HG02610 (cell line): Measurements from ENCODE around the gene CCDC88B.

Source experiments
- ATAC-seq: cut with Tn5 transposase; IDR thresholded peaks from one replicate; pipeline ENCODE4 v1.9.1; 2021; ENCODE audit warnings: mild to moderate bottlenecking, moderate library complexity; ENCODE audit not compliant: unreplicated experiment

Gene CCDC88B

DNA sequence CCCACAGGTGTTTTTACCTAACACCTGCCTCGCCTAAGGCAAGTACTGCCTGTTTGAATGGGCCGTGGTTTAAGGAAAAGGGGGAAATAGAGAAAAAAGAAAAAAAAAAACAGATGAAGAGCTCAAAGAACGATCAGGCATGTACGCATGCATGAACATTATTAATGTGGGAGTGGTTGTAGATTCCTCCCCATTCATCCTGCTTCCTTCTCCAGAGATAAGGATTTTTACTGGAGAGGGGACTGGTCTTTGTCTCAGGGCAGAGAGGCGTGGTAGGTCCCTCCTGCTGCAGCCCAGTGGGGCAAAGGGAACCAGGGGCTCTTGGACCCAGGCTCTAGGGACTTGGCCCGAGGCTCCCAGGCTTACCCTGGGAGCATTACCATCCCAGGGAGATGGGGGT, 42.0 kb downstream of the CCDC88B start:
- ATAC-seq = no peak

DNA sequence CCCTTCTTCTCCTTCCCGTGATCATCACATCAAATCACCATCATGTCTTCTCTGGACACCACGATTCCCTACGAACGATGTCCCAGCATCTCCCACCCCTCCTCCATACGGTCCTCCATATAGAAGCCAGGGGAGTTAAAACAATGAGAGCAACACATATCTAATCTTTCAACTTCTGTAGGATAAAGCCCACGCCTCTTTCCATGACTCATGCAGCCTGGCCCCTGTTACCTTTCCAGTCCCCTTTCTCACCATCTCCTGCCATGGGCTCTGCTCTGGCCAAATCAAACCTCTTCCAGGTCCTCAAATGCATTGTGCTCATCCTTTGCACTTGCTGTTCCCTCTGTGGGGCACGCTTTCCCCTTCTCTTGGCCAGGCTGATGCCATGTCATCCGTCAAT, 42.6 kb downstream of the CCDC88B start:
- ATAC-seq = no peak

DNA sequence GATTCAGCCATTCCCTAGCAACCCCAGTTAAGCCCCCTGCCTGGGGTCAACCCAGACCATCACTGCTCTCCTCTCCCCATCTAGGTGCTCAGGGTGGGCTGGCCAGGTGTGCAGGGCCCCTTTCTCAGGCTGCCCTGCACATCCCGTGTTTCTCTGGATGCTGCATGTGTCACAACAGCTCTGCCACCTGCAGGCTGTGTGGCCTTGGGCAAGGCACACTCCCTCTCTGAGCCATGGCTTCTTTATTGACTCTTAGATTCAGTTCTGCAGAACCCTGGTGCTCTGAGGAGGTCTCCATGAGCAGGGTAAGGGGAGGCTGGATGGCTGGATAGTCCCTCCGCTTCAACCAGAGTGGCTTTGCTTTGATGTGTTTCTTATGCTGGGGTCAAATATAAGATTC, 43.6 kb downstream of the CCDC88B start:
- no peak for ATAC-seq

DNA sequence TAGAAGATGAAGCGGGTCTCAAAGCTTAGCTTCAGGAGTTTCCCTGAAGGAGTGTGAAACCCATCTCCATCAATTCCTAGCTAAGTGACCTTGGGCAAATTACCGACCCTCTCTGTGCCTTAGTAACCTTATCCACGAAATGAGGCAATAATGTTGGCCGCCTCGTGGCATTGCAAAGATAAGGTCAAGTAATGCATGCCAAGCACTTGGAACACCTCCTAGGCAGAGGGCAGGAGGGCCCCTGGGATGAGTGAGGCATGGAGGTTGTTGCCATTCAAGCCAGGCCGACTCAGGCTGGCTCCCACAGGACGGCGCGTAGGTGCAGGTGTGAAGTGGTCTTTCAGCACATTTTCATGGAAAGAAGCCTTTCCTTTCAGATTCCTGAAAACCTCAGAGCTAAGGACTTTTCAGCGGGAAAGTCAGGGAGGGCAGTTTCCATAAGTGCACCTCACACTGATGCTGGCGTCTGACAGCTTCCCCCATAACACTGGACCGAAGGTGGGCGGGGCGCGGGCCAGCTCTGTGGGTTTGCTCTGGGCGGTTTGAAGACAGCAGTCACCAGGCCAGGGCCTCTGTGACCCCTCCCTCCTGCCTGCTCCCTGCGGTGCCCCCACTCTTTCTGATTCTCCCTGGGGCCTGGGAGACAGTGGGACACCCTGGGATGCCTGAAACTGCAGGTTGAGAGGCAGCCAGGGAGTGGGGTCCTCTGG, 44.2 kb downstream of the CCDC88B start:
- no peak for ATAC-seq

DNA sequence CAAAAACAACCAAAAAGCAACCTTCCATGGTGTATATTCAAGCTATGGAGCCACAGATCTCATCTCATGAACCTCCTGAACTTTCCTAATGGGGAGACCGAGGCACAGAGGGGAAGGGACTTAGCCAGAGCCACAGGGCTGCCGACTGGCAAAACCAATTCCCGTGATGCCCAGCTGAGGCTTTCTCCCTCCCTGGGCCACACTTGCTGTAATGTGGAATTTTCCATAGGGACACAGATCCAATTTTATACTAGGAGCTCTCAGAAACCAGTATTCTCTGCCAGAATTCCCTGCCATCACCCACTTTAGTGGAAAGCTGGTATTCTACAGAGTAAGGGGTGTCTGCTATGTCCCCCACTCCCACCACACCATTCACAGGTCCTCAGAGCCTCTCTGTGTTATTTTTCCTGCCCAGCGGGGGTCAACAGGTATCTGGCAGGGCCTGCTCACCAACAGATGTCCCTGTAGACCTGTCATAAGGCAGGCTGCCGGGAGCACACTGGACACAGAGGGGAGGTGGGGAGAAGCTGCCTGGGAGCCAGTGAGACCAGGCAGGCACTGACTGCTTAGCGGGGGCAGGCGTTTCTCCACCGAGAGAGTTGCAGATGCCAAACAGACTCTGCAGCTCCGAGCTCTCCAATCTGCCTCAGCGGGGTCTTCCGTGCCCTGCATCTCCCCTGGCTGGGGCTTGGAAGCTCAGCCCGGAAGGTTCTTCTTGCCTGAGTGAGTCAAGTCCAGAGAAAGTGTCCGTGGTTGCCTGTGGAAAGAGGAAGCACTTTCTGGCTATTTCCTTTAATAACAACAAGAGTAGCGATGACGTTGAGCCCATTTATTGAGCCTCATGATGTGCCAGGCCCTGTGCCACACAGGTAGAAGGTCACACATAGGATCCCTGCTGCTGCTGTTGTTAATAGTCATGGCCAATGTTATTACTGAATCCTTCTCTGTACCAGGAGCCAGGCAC, 45.3 kb downstream of the CCDC88B start:
- ATAC-seq = no peak

DNA sequence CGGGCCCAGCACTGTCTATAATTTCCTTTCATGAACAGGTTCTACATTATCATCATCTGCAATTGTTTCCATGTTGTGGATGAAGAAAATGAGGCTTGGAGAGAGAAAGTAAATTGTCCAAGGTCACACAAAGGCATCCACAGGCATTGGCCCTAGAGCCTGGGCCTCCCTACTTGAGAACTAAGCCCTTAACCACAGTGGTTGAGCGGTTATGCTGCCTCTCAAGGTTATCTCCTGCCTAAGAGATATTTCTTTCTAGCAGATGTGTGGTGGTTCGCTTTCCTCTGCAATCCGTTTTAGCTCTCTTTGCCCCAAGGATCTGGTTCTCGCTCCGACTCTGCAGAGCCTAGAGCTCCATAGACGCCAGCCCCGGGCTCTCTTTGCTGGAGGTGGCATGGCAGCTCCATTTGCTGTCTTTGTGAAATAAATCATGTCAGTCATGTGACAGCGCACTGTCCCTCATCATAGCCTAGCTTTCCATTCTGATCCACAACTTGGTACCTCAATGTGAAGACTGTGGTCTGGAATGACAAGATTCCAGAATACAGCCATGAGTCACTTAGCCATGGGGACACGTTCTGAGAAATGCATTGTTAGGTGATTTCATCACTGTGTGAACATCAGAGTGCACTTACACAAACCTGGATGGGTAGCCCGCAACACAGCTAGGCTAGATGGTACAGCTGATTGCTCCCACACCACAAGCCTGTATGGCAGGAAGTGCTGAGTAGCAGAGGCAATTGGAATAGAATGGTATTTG, 46.1 kb downstream of the CCDC88B start:
- ATAC-seq = no peak

DNA sequence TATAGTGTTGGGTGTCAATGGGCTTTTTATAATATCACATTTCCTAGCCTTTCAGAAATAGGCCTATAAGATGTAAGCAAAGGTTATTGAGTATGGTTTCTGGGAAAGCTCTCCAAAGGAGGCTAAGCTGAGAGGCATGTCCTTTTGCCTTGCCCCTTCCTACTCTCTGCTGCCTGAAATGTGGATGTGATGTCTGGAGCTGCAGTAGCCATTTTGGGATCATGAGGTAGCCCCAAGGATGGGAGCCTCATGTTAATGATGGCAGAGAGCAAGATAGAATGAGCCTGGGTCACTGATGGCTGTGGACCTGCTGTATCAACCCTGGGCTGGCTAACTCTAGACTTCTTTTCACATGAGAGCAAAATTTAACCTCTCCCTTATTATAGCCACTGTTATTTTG, 47.9 kb downstream of the CCDC88B start:
- ATAC-seq = no peak

DNA sequence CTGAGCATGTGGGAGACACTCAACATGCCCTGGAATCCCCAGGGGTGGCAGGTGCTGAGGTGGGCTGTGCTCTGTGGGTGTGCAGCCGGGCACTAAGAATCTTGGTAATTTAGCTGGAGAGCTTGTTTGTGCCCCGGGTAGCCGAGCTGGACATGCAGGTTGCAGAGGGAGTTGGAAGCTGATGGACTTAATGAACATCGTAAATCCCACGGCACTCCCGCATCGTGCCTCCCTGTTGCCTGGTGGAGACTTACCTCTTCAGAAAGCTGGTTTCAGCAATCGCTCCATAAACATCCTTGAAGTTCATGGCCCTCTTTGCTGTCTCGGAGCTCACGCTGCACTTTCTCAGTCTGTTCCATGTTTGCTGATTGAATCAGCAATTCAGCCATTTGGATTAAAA, 48.9 kb downstream of the CCDC88B start:
- ATAC-seq = no peak

DNA sequence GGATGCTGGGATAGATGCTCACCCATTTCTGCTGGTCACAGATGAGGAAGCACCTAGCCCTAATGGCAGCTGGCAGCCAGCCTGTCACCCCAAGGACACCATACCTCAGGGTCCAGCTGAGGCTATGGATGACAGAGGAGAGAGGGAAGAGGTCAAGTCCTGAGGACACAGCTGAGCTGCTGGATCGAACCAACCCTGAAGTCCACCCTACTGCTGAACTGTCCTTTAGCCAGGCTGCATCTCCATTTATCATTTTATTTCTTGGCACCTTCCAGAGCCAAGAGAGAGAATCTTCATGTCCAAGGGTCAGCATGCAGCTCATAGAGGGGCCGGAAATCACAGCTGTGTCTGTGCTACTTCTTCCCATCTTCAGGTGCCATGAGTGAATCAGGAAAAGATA, 49.8 kb downstream of the CCDC88B start:
- ATAC-seq = no peak

DNA sequence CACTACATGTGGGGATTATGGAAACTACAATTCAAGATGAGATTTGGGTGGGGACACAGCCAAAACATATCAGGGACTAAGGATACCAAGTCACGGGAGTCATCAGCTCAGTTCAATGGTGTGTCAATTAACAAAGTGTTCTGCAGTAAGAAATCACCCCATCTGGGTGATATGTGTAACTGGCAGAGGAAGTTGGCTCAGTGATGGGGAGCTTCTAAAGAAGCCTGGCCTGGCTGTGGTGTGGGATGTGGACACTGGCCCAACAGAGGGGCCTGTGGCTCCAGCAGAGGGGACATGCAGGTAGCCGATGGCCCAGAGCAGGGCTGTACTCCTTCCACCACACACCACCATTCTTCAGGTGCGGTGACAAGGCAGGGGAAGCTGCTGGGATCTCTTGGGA, 50.6 kb downstream of the CCDC88B start:
- no peak for ATAC-seq

DNA sequence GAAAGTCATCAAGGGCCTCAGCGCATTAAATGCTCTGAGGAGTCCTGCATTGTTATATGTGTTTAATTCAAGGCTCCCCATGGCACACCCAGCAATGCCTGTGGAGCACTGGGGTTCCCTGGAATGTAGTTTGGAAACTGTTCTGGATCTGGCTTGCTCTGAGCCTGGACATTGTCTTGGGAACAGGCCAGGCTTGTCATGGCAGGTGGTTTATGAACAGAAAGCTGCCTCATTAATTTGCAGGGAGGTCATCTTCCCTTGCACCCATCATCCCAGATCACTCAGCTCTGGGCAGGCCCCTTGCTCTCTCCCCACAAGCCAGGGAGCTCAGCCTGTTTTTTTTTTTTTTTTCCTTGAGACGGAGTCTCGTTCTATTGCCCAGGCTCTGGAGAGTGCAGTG, 51.8 kb downstream of the CCDC88B start:
- ATAC-seq = no peak

DNA sequence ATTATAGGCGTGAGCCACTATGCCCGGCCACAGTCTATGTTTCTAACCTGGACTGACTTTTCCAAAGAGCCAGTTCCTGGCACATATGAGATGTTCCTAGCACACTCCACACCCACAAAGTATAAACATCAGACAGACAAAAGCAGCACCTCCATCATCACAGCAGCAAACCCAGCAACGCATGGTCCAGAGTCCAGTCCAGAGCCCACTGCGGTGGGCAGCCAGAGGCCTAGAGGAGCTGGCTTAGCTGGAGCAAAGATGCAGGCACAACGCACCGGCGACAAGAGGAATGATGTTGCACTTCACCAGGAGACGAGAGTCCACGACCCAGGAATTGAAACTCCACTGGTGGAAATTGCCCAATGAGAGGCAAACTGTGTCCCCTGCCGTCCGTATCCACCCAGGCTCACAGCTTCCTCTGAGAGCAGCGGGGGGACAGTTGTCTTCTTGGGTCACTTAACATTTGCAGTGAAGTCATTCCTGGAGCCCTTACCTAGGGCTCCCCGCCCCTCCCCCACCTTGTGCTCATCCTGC, 55.6 kb downstream of the CCDC88B start:
- ATAC-seq = no peak

DNA sequence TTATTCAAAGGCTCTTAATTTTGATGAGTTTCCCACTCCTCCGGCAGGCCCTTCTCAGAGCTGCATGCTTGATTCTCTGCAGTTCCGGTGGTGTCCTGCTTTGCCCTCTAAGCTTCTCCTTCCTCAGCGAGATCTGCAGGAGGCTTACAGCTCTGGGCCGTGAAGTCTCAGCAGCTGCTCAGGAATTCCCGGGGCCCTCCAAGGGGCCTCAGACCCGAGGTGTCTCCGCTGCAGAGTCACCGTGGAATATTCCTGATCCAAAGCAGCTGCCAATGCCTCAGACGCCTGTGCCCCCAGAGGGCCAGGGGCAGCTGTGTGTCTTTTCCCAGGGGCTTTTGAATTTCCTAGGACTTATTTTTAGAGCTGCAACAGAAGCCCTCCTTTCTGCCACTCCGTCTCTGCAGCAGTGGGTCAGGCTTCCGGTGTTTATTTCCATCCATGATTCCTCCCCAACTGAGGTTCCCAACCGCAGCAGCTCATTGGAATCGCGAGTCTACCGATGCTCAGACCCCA, 56.1 kb downstream of the CCDC88B start:
- ATAC-seq = no peak

DNA sequence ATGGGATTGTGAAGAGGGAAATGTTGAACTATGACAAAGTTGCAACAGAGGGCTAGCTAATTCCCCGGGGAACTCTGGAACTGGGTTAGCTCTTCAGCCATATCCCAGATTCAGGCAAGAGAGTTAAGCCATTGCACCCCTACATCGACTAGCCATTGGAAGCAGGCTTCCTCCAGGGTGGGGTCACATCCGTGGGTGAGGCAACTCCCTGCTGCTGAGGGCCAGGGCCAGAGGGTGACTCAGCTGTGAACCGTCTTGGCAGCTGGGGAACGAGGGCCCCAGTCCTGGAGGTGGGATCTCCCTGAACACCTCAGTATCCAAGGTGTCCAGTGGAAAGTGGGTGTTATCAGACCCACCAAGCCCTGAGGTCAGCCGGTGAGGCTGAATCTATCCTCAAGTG, 60.1 kb downstream of the CCDC88B start:
- no peak for ATAC-seq

DNA sequence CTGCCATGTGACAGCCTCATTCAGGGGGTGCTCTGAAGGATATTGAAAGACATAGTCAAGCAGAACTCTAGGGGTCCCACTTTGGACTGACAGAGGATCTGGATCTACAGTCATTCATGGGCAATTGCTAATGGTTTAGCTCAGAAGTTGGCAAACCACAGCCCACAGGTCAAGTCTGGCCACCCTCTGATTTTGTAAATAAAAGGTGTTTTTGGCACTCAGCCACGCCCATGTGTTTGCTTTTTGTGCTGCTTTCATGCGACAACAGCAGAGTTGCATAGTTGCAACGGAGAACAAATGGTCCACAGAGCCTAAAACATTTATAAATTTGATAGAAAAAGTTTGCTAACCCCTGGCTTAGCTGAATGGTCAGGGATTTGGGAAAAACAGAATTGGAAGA, 60.7 kb downstream of the CCDC88B start:
- ATAC-seq = no peak

DNA sequence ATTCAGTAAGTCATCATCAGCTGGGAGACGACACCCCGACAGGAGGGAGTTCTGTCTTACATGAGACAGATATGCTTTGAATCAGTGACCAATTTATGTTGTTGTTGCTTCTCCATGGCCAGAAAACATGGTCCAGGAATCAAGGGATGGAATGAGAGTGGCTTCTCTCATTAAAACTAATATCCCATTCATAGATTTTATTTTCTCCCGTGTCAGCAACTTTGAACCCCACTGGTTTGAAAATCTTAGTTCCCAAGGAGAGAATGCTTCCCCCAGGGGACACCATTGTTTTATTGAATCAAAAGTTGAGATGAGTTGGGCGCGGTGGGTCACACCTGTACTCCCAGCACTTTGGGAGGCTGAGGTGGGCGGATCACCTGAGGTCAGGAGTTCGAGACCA, 61.8 kb downstream of the CCDC88B start:
- ATAC-seq = no peak

DNA sequence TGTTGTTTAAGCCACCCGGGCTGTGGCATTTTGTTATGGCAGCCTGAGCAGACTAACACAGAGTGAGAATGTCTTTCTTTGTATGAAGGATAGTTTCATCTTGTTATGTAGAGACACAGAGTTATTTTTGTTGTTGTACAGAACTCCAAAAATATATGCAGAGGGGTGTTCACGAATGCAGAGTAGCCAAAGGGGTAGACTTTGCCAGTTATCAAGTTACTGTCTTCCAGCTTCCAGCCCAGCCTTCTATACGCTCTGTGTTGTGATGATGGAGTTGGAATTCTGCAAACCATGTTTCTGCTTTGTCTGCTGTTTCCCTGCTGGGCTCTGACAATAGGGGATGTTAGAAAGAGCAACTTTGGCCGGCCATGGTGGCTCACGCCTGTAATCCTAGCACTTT, 63.1 kb downstream of the CCDC88B start:
- ATAC-seq = no peak

DNA sequence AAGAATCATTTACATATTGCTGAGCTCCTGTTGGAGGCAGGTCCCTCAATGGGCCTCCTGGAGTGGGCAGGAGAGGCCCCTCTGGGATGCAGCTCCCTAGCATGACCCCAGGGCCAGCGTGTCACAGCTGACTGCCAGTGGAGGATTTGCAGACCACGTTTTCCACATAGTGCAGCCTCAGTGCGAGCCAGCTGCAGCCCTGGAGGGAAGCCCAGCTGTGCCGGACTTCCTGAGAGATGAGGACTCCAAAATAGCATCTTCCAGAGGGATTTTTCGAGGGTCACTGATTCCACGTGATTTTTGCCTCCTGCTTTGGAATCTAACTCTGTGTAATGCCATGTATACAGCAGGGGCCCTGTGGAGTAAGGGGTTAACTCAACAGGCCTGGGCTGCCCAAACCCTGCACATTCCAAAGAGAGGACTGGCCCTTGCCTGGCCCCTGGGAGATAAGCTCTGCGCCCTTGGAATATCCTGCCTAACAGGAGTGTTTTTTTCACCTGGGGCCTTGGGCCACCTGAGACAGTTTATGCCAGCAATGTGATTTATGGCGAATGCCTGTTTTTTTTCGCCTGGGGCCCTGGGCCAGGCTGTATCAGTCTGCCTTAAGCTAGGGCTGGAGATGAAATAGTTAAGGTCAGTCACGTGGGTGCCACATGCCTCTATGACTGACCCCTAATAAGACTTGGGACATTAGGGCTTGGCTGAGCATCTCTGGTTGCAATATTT, 66.4 kb downstream of the CCDC88B start:
- ATAC-seq = no peak
